ENCODE measurements around the gene IMPA2.

DNA sequence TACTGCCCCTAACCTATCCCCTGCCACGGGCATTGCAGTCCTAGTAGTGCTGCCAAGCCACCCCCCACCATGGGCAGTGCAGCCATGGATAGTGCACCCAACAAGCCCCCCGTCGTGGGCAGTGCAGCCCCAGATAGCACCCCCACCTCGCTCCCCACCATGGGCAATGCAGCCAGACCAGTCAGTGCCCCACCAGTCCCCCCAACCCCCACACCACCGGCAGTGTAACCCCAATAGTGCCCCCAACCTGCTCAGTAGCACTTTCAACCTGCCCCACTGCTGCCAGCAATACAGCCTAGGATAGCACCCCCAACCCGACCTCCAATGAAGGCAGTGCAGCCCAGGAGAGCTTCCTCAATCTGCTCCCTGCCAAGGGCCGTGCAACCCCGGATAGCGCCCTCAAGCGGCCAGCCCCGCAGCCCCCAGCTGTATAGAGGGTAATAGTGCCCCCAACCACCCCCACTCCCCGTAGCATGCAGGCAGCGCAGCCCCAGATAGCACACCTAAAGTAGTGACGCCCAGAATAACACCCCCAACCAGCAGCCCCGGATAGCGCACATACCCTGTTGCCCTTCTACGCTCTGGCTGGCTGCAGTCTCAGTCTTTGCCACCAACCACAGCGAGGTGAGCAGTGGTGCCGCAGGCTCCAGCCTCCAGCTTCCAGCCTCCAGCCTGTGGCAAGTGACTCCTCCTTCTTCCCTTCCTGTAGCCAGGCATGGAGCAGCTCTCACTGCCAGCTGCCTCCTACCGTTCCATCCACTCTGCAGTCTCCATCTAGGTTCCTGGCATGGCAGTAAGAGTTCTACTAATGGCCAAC is 66.9 kb downstream of the IMPA2 start:
- TF ChIP-seq CTCF (conservative IDR thresholded peaks at IDR 0.05; ENCODE audit: low read depth, low read length): no peak
- TF ChIP-seq POLR2A (IDR thresholded peaks at IDR 0.05; ENCODE audit: low read depth, low read length): no peak
- TF ChIP-seq CEBPB (IDR thresholded peaks at IDR 0.05; ENCODE audit: low read depth, low read length): no peak
- TF ChIP-seq MXI1 (IDR thresholded peaks at IDR 0.05; ENCODE audit: borderline replicate concordance, low read depth, low read length): no peak
- TF ChIP-seq ELK1 (IDR thresholded peaks at IDR 0.05; ENCODE audit: borderline replicate concordance, low read depth, low read length): no peak
- no peak for TF ChIP-seq RAD21 (IDR thresholded peaks at IDR 0.05; ENCODE audit: low read length)
- TF ChIP-seq USF2 (IDR thresholded peaks at IDR 0.05; ENCODE audit: low read depth, low read length): no peak
- no peak for TF ChIP-seq MAFK (IDR thresholded peaks at IDR 0.05; ENCODE audit: low read depth, low read length)
- TF ChIP-seq SMC3 (IDR thresholded peaks at IDR 0.05; ENCODE audit: low read depth, low read length): no peak
- no peak for TF ChIP-seq RFX5 (IDR thresholded peaks at IDR 0.05; ENCODE audit: low read depth, low read length)
- no peak for TF ChIP-seq BHLHE40 (IDR thresholded peaks at IDR 0.05; ENCODE audit: low read depth, low read length)
- no peak for TF ChIP-seq MAZ (IDR thresholded peaks at IDR 0.05; ENCODE audit: borderline replicate concordance, low read depth, low read length)
- no peak for TF ChIP-seq CHD1 (IDR thresholded peaks at IDR 0.05; ENCODE audit: low read depth, low read length)
- TF ChIP-seq RCOR1 (IDR thresholded peaks at IDR 0.05; ENCODE audit: insufficient replicate concordance, low read length): no peak
